Caco-2 (cell line): ENCODE results near the gene ZNF142. TPM values are rescaled to one million over a fixed set of nuclear protein-coding genes. Genes with fewer than 3 reads are reported as not detected.

Source experiments
- BruUV-seq: library from RNA; stranded (reverse); fragments of 400-500 nt; replicated peaks from 2 replicates; lab custom pipeline; 2021; lab: Mats Ljungman, UMichigan
- CTCF ChIA-PET: fragments of 300-600 bp; sonication (Branson Sonifier 250); formaldehyde crosslinking; loops from one replicate; lab custom pipeline; 2022; ENCODE audit warnings: antibody characterized with exemption; lab: Charles Lee
- POLR2A ChIA-PET: fragments of 300-600 bp; sonication (Branson Sonifier 250); formaldehyde crosslinking; loops from one replicate; lab custom pipeline; 2022; ENCODE audit warnings: antibody characterized with exemption; lab: Charles Lee
- DNase-seq, 2 experiments: peaks; one replicate each; pipeline versions ENCODE4 v3.0.0 to v3.0.0-alpha.2; 2020 to 2022
- H3K27me3 ChIP-seq: replicated peaks from 2 replicates; pipeline ENCODE4 v1.6.0; 2011; ENCODE audit warnings: low read length; ENCODE audit not compliant: control insufficient read depth, insufficient read depth
- H3K36me3 ChIP-seq: 2 replicates; pipeline ENCODE4 v1.5.1; 2011; ENCODE audit warnings: low read length; ENCODE audit not compliant: control insufficient read depth, insufficient read depth
- H3K4me1 ChIP-seq: fragments of 250-450 bp; sonication (Bioruptor Pico); 2 replicates; pipeline ENCODE4 v1.5.1; 2020; ENCODE audit warnings: mild to moderate bottlenecking
- H3K4me3 ChIP-seq: 2 replicates; pipeline ENCODE4 v1.5.1; 2011; ENCODE audit warnings: low read depth, mild to moderate bottlenecking, control low read depth, low read length
- H3K9me3 ChIP-seq: fragments of 250-450 bp; sonication (Bioruptor Pico); 2 replicates; pipeline ENCODE4 v1.5.1; 2020; ENCODE audit warnings: mild to moderate bottlenecking, moderate library complexity
- H3K27ac Mint-ChIP-seq: one replicate; pipeline ENCODE4 v1.8.0; 2022; ENCODE audit warnings: mixed read lengths; ENCODE audit not compliant: unreplicated experiment
- H3K27me3 Mint-ChIP-seq: one replicate; pipeline ENCODE4 v1.8.0; 2022; ENCODE audit warnings: mixed read lengths; ENCODE audit not compliant: insufficient read depth, unreplicated experiment
- H3K36me3 Mint-ChIP-seq: one replicate; pipeline ENCODE4 v1.8.0; 2022; ENCODE audit warnings: mild to moderate bottlenecking, mixed read lengths; ENCODE audit not compliant: insufficient read depth, unreplicated experiment
- H3K4me1 Mint-ChIP-seq: one replicate; pipeline ENCODE4 v1.8.0; 2022; ENCODE audit warnings: low read depth, mixed read lengths; ENCODE audit not compliant: unreplicated experiment
- H3K4me3 Mint-ChIP-seq: one replicate; pipeline ENCODE4 v1.8.0; 2022; ENCODE audit warnings: mild to moderate bottlenecking, moderate library complexity, mixed read lengths; ENCODE audit not compliant: unreplicated experiment
- H3K9me3 Mint-ChIP-seq: one replicate; pipeline ENCODE4 v1.8.0; 2022; ENCODE audit warnings: mixed read lengths; ENCODE audit not compliant: unreplicated experiment
- CTCF ChIP-seq, 2 experiments: fragments of 200-600 bp in 1 of 2; IDR thresholded peaks; 1 replicate in 1 of 2; 2 replicates in 1 of 2; pipeline versions ENCODE4 v1.5.1 to v1.8.0; 2011 to 2022; ENCODE audit warnings: antibody characterized with exemption in 1 of 2, control low read depth in 1 of 2, inconsistent platforms in 1 of 2, low read depth in 1 of 2, low read length in 1 of 2, mild to moderate bottlenecking in 1 of 2, moderate library complexity in 1 of 2; ENCODE audit not compliant: insufficient read depth in 1 of 2, severe bottlenecking in 1 of 2, unreplicated experiment in 1 of 2
- intact Hi-C: fragments of 100-400 bp; cut with micrococcal nuclease; formaldehyde crosslinking; loops from one replicate; pipeline ENCODE4 v1.10.0; 2022; ENCODE audit not compliant: unreplicated experiment
- total RNA-seq: library from RNA; stranded (reverse); gene quantifications from 2 replicates; pipeline ENCODE4 v1.2.3, GENCODE V29; 2022

ZNF142 gene
- total RNA-seq, 1 experiment from 2014 or later, result 37.0 TPM

- H3K27me3 ChIP-seq, result no peaks in the 10 kb centered on the region
- TF ChIP-seq CTCF (IDR thresholded peaks at IDR 0.05; ENCODE audit: insufficient read depth in 1 of 2, low read depth in 1 of 2, low read length in 1 of 2, severe bottlenecking in 1 of 2, unreplicated experiment in 1 of 2), result no peak
- H3K4me1 ChIP-seq, result no peaks in the 10 kb centered on the region
- no peak overlapping the region for H3K4me3 Mint-ChIP-seq
- CTCF ChIA-PET, result no interaction called here
- no peaks in the 10 kb centered on the region for H3K36me3 Mint-ChIP-seq
- DNase-seq, result no peak
- POLR2A ChIA-PET, result no interaction called here
- intact Hi-C loops, result no loop called here
- no peak overlapping the region for H3K27ac Mint-ChIP-seq
- H3K27me3 Mint-ChIP-seq, result no peaks in the 10 kb centered on the region
- H3K4me1 Mint-ChIP-seq, result no peaks in the 10 kb centered on the region
- H3K4me3 ChIP-seq, result no peak overlapping the region
- H3K9me3 ChIP-seq, result no peaks in the 10 kb centered on the region
- no TSS peak for BruUV-seq
- no peaks in the 10 kb centered on the region for H3K36me3 ChIP-seq
- H3K9me3 Mint-ChIP-seq, result no peaks in the 10 kb centered on the region
These were observed 36.6 kb downstream of the ZNF142 start for GRCh38 chr2:218622606-218623365.

- ChIA-PET POLR2A (no interaction called here), CTCF (no interaction called here)
- Histone ChIP-seq H3K4me1 (no peaks in the 10 kb centered on the region), H3K36me3 (no peaks in the 10 kb centered on the region), H3K9me3 (no peaks in the 10 kb centered on the region), H3K4me3 (no peak overlapping the region), H3K27me3 (no peaks in the 10 kb centered on the region)
- Mint-ChIP-seq H3K27me3 (no peaks in the 10 kb centered on the region), H3K4me1 (peaks cover under 1% of the 10 kb centered on the region), H3K4me3 (no peak overlapping the region), H3K9me3 (no peaks in the 10 kb centered on the region), H3K36me3 (no peaks in the 10 kb centered on the region), H3K27ac (no peak overlapping the region)
- BruUV-seq, result no TSS peak
- intact Hi-C loops, result no loop called here
- no peak for DNase-seq
- no peak for TF ChIP-seq CTCF (IDR thresholded peaks at IDR 0.05; ENCODE audit: insufficient read depth in 1 of 2, low read depth in 1 of 2, low read length in 1 of 2, severe bottlenecking in 1 of 2, unreplicated experiment in 1 of 2)
These were observed 38.4 kb downstream of the ZNF142 start for GRCh38 chr2:218621007-218621406.

- BruUV-seq, result no TSS peak
- H3K27me3 ChIP-seq, result no peaks in the 10 kb centered on the region
- Mint-ChIP-seq H3K27me3 (no peaks in the 10 kb centered on the region), H3K36me3 (no peaks in the 10 kb centered on the region), H3K27ac (no peak overlapping the region), H3K9me3 (no peaks in the 10 kb centered on the region), H3K4me1 (peaks cover 5% of the 10 kb centered on the region), H3K4me3 (no peak overlapping the region)
- intact Hi-C loops, result no loop called here
- no peaks in the 10 kb centered on the region for H3K36me3 ChIP-seq
- no peaks in the 10 kb centered on the region for H3K9me3 ChIP-seq
- TF ChIP-seq CTCF (IDR thresholded peaks at IDR 0.05; ENCODE audit: insufficient read depth in 1 of 2, low read depth in 1 of 2, low read length in 1 of 2, severe bottlenecking in 1 of 2, unreplicated experiment in 1 of 2), result no peak
- no peak overlapping the region for H3K4me3 ChIP-seq
- ChIA-PET POLR2A (no interaction called here), CTCF (no interaction called here)
- peak in 1 of 2 experiments; percentile 16 for DNase-seq
- H3K4me1 ChIP-seq, result no peaks in the 10 kb centered on the region
These were observed 41.1 kb downstream of the ZNF142 start for GRCh38 chr2:218618102-218618860.
